Head of caudate nucleus (tissue), 42 donors: ENCODE measurements around the gene DVL1.
"Not testable (repeated sequence)": the region's sequence is repeated elsewhere in the genome, so short reads cannot be mapped to it uniquely, and the experiment has no call there.

Experiments
- DNase-seq, 42 donors: peaks; one replicate each; pipeline versions ENCODE4 v3.0.0 to v3.0.0-alpha.2; 2020 to 2021; ENCODE audit warnings: mixed read lengths in 7 of 42
- intact Hi-C: fragments of 100-400 bp; cut with DNase I; formaldehyde crosslinking; loops from one replicate; pipeline ENCODE4 v1.15.0; 2022

Gene DVL1

GRCh38 chr1:1349256-1350012 is at the start of gene DVL1:
Gene DVL1 (minus strand): TSS chr1:1349418. CDS start chr1:1349065, 353 bp downstream.
- peak in 39 of 42 donors; percentile 27 to 82 (median 62) for DNase-seq
- intact Hi-C loops = no loop called here

GRCh38 chr1:1398677-1399186 is 49.5 kb upstream of the DVL1 start:
- intact Hi-C loops = loop anchor here (10.0 kb wide), 1 partner anchor 46 kb away; the partner anchor contains the start of gene ATAD3C
- DNase-seq = no peak

DNA sequence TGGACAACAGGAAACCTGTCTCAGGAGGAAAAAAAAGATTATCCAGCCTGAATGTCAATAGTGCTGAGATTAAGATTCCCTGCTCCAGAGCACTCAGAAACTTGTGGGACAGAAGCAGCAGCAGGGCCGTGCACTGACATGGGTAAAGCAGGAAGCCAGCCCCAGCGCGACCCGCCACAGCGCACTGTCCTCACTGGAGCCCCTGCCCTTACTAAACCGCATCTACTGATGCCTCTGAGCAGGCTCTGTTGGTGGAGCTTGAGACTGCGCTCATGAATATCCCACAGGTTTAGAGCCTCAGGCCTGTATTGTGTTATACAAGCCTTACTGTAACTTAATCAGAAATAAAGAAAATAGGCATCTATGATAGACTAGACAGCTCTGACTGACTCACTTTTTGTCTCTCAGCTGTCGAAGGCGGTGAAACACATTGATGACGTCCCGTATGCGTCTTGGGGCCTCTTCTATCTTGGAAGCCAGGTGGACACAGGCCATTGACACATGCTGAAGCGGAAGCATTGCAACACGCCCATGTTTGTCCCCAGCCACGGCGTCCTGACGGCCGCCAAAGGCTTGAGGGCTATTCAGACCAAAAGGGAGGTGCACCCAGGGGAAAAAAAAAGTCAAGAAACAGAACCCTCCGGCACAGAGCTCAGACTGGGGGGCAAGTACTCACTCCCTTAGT is 48.8 kb upstream of the DVL1 start:
- intact Hi-C loops = loop anchor here (10.0 kb wide), 1 partner anchor 47 kb away; the partner anchor contains the start of gene ATAD3C
- DNase-seq = no peak

DNA sequence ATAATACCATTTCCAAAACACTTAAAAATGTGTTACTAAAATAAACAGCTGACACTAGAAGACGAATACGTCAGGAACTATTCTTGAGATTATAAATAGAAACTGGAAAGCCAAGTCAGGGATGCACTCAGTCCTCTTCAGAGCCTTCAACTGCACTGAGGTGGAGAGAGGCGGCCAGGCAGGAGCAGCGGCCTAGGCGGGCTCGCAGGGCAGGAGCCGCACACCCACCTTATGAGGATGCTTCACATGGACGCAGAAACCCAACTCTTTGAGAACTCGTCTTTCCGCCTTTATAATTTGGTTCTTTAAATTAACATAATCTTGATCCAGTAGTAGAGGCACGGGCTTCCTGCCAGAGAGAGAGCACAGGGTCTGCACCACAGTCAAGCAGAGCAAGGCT is 45.9 kb upstream of the DVL1 start:
- DNase-seq = no peak
- intact Hi-C loops = loop anchor here (10.0 kb wide), 1 partner anchor 50 kb away; the partner anchor contains the start of gene ATAD3C

GRCh38 chr1:1394116-1394515 is 44.9 kb upstream of the DVL1 start:
- DNase-seq = no peak

GRCh38 chr1:1393428-1393827 is 44.2 kb upstream of the DVL1 start:
- no peak for DNase-seq
- intact Hi-C loops = loop anchor here (10.0 kb wide), 1 partner anchor 51 kb away; the partner anchor contains the start of gene ATAD3C

More at GRCh38 chr1:1394116-1394515, 44.9 kb upstream of the DVL1 start:
- intact Hi-C loops = loop anchor here (10.0 kb wide), 1 partner anchor 51 kb away; the partner anchor contains the start of gene ATAD3C

GRCh38 chr1:1393014-1393413 is 43.8 kb upstream of the DVL1 start:
- intact Hi-C loops = loop anchor here (10.0 kb wide), 1 partner anchor 52 kb away; the partner anchor contains the start of gene ATAD3C
- DNase-seq = no peak

DNA sequence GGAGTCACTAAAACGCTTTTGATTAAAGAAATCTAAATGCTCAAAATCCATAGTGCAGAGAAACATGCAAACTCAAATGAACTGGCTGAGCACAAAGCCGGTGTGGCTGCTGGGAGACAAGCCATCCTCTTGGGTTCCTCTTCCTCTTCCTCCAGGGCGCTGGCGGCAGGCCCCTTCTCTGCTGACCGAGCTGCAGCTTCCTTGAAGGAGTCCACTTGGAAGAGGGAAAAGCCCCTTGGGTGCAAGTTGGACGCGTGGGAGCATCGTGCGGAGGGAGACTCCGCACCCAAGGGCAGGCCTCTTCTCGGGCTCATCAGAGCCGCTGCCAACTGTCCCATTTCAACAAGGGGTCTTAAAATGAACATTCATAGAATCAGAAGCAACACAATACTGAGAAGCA is 42.0 kb upstream of the DVL1 start:
- intact Hi-C loops = loop anchor here (10.0 kb wide), 1 partner anchor 54 kb away; the partner anchor contains the start of gene ATAD3C
- peak in 1 of 42 donors; percentile 21 for DNase-seq

DNA sequence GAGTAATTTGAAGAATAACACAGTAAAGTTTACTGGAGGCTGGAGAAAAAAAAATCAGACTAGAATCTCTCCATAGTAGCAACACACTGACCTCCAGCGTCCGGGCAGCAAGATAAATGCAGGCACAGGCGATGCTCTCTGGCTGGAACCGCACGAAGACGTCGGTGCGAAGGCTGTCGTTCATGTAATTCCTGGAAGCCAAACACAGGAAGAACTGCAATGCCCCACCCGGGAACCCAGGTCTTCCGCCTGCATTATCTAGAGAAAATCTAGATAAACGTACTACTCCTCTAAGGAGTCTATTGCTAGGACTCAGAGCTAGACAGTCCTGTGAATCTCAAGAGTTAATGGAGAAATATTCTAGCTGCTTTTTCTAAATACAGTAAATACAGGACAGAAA is 41.5 kb upstream of the DVL1 start:
- DNase-seq = peak in 1 of 42 donors; percentile 28
- intact Hi-C loops = loop anchor here (10.0 kb wide), 1 partner anchor 54 kb away; the partner anchor contains the start of gene ATAD3C

GRCh38 chr1:1388078-1388472 is 38.9 kb upstream of the DVL1 start:
- no peak for DNase-seq
- intact Hi-C loops = no loop called here

GRCh38 chr1:1387098-1388077 is 38.2 kb upstream of the DVL1 start:
- intact Hi-C loops = no loop called here

GRCh38 chr1:1385931-1386330 is 36.7 kb upstream of the DVL1 start:
- intact Hi-C loops = no loop called here

More at GRCh38 chr1:1387098-1388077, 38.2 kb upstream of the DVL1 start:
- DNase-seq = no peak

DNA sequence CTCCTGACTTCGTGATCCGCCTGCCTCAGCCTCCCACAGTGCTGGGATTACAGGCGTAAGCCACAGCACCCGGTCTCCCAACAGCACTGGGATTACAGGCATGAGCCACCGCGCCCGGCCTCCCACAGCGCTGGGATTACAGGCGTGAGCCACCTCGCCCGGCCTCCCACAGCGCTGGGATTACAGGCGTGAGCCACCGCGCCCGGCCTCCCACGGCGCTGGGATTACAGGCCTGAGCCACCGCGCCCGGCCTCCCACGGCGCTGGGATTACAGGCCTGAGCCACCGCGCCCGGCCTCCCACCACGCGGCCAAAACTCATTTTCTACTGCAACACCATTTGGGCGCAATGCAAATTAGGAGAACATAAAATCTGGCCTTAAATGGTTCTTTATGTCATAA is 36.1 kb upstream of the DVL1 start:
- intact Hi-C loops = not testable (repeated sequence)

More at GRCh38 chr1:1385931-1386330, 36.7 kb upstream of the DVL1 start:
- no peak for DNase-seq

DNA sequence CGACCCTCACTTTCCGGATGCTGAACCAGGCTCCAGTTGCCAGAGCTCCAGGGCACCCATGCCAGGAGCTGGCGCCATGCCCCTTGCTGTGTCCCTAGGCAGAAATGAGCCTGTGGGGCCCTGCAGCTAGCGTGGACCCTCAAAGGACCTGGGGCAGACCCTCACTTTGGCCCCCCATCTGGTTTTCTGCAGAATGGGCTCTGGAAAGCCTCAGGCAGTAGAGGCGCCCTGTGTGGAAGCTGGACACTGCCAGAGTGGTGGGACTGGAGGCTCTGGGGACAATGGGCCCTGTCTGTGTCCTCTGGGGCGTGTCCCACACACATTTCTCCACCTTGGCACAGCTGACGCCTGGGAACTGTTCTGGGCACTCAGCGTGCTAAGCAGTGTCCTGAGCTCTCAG is 32.1 kb upstream of the DVL1 start:
- intact Hi-C loops = no loop called here

More for the DNA sequence above, 36.1 kb upstream of the DVL1 start:
- not testable (repeated sequence) for DNase-seq

DNA sequence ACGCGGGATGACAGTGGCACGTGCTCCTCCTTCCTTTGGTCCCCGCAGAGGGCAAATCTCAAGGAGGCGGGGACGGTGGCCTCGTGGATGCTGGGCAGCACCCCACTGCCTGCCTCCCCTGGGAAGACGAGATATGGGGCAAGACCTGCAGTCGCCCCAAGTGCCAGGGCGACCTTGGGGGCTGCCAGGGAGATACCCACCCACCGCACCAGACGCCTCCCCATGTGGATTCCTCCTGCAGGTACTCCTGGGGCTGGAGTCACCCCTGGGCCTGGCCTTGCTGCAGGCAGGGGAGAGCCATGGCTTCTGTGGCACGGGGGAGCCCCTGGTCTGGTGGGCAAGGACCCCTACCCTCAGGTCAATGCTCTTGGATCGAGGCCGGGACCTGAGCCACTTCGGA is 31.6 kb upstream of the DVL1 start:
- intact Hi-C loops = no loop called here
- DNase-seq = no peak

More for the DNA sequence above, 32.1 kb upstream of the DVL1 start:
- no peak for DNase-seq

DNA sequence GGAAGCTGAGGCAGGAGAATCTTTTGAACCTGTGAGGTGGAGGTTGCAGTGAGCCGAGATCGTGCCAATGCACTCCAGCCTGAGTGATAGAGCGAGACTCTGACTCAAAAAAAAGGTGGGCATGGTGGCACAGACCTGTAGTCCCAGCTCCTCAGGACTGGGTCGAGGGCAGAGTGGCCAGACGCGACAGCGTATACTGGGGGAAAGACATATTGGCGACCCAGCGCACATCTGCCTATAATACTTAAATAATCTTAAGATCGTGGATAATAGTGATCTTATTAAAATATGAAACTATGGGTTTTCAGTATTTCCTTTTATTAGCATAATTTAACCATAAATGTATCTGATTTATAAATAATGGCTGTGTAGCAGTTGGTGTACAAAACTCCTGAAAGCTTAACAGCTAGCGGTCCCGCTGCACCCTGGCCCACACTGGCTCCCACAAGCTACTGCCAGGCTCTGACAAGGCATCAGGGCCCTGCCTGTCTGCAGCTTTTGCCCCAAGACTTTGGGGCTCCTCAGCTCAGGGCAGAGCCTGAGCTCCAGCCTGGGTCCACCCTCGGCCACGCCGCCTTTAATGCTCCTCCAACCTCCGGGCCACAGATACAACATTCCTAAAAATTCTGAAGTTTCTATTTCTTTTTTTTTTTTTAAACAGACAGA is 28.5 kb upstream of the DVL1 start:
- intact Hi-C loops = no loop called here
- DNase-seq = no peak

DNA sequence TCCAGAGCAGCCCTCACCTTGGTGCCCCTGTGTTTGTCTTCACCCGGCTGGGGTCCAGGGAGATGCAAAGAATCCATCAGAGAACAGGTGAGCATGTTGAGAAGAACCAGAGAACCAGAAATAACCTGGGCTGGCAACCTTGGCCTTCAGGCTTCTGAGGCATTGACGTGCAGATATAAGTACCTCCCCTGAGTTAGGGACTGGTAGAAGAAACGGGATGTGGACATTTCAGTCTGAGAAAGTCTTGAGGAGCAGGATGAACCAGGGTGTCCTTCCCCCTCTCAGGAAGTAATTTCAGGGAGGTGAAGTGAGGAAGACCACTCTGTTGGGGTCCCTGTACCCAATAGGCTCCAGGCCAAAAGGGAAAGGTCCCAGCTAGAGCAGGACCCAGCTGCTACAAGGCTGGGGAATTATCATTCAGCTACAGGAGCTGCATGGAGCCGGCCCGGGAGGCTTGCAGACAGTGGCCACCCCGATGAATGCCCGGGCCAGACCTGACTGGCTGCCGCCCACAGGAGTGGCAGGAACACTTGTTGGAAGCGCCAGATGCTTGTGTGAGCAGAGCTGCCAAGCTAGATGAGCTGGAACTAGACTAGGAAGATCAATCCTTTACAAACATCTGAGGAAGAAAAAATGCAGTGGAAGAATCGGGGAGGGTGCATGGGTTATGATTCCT is 27.5 kb upstream of the DVL1 start:
- intact Hi-C loops = no loop called here
- no peak for DNase-seq
